ENCODE results near the gene FKBP5.
"Not testable (repeated sequence)": the region's sequence is repeated elsewhere in the genome, so short reads cannot be mapped to it uniquely, and the experiment has no call there.

Gene FKBP5

GRCh38 chr6:35609588-35609987, 79.1 kb downstream of the FKBP5 start:
- no peak for DNase-seq (ENCODE audit: low spot score)

- DNase-seq (ENCODE audit: low spot score) = no peak
These were observed 81.0 kb downstream of the FKBP5 start for GRCh38 chr6:35607517-35608233.

GRCh38 chr6:35605600-35605999, 83.1 kb downstream of the FKBP5 start:
- DNase-seq (ENCODE audit: low spot score) = no peak

- no peak for DNase-seq (ENCODE audit: low spot score)
These were observed 85.2 kb downstream of the FKBP5 start for GRCh38 chr6:35603326-35604202.

GRCh38 chr6:35602133-35602946, 86.4 kb downstream of the FKBP5 start:
- DNase-seq (ENCODE audit: low spot score) = no peak

GRCh38 chr6:35601331-35602132, 87.2 kb downstream of the FKBP5 start:
- DNase-seq (ENCODE audit: low spot score) = peak; percentile 46

GRCh38 chr6:35600659-35601125, 88.0 kb downstream of the FKBP5 start:
- DNase-seq (ENCODE audit: low spot score) = no peak

- DNase-seq (ENCODE audit: low spot score) = no peak
These were observed 88.7 kb downstream of the FKBP5 start for GRCh38 chr6:35599761-35600658.

- DNase-seq (ENCODE audit: low spot score) = not testable (repeated sequence)
These were observed 90.1 kb downstream of the FKBP5 start for GRCh38 chr6:35598621-35599020.

GRCh38 chr6:35596448-35597442, 92.0 kb downstream of the FKBP5 start:
- DNase-seq (ENCODE audit: low spot score) = no peak

- DNase-seq (ENCODE audit: low spot score) = no peak
These were observed 94.1 kb downstream of the FKBP5 start for GRCh38 chr6:35594503-35595186.

GRCh38 chr6:35592178-35592577, 96.5 kb downstream of the FKBP5 start:
- no peak for DNase-seq (ENCODE audit: low spot score)

GRCh38 chr6:35590622-35591066, 98.1 kb downstream of the FKBP5 start:
- DNase-seq (ENCODE audit: low spot score) = no peak

GRCh38 chr6:35589904-35590303, 98.8 kb downstream of the FKBP5 start:
- DNase-seq (ENCODE audit: low spot score) = no peak

- DNase-seq (ENCODE audit: low spot score) = no peak
These were observed 99.4 kb downstream of the FKBP5 start for GRCh38 chr6:35589201-35589739.

GRCh38 chr6:35587167-35587566, 101.5 kb downstream of the FKBP5 start:
- DNase-seq (ENCODE audit: low spot score) = no peak

GRCh38 chr6:35586542-35586941, 102.2 kb downstream of the FKBP5 start:
- DNase-seq (ENCODE audit: low spot score) = no peak

- no peak for DNase-seq (ENCODE audit: low spot score)
These were observed 103.1 kb downstream of the FKBP5 start for GRCh38 chr6:35585658-35586057.

Measured in D341Med (cell line).